Activated T-cell treated with anti-CD3 and anti-CD28 coated beads for 48 hours (primary cell): Measurements from ENCODE around the gene IFNGR1.
A peak's percentile ranks its signal among the peaks of the same experiment; 100 is the strongest.
"Not testable (repeated sequence)": the region's sequence is repeated elsewhere in the genome, so short reads cannot be mapped to it uniquely, and the experiment has no call there.

Source experiments
- DNase-seq: peaks from one replicate; pipeline ENCODE4 v3.0.0-alpha.2; 2020; ENCODE audit warnings: low read depth

Gene IFNGR1

DNA sequence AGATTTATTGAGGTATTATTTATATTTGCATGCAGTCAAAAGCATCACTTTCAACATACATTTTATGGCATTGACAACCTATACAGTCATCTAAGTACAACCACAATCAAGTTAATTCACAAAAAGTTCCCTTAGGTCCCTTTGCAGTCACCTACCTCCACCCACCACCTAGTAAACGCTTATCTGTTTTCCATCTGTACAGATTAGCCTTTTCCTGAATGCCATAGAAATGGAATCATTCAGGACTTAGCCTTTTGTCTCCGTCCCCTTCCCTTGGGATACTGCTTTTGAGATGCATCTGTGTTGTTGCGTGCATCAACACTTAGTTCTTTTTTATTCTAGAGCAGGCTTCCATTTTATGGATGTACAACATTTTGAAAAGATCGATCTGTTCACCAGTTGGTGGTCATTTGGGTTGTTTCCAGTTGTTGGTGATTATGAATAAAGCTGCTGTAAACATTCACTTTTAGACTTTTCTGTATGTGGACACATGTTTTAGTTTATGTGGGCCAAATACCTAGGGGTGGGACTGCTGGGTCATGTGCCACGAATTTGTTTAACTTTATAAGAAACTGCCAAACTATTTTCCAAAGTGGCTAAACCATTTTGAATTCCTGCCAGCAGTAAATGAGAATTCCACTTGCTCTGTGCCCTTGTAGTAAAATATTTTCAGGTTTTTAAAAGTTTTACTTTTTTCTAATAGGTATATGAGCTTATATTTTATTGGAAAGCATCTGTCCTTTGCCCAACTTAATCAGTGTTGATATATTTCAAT is 17.6 kb upstream of the IFNGR1 start:
- DNase-seq = no peak

DNA sequence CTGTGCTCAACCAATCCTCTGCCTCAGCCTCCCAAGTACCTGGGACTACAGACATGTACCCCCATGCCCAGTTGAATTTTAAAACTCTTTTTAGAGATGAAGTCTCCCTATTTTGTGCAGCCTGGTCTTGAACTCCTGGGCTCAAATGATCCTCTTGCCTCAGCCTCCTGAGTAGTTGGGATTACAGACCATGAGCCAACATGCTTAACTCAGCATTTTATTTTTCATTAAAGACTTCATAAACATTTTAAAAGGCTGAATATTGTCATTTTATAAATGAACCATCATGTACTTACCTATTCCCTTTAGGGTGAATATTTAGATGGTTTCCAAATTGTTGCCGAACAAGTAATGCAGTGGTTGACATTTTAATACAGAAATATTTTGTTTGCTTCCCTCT is 16.5 kb upstream of the IFNGR1 start:
- no peak for DNase-seq

DNA sequence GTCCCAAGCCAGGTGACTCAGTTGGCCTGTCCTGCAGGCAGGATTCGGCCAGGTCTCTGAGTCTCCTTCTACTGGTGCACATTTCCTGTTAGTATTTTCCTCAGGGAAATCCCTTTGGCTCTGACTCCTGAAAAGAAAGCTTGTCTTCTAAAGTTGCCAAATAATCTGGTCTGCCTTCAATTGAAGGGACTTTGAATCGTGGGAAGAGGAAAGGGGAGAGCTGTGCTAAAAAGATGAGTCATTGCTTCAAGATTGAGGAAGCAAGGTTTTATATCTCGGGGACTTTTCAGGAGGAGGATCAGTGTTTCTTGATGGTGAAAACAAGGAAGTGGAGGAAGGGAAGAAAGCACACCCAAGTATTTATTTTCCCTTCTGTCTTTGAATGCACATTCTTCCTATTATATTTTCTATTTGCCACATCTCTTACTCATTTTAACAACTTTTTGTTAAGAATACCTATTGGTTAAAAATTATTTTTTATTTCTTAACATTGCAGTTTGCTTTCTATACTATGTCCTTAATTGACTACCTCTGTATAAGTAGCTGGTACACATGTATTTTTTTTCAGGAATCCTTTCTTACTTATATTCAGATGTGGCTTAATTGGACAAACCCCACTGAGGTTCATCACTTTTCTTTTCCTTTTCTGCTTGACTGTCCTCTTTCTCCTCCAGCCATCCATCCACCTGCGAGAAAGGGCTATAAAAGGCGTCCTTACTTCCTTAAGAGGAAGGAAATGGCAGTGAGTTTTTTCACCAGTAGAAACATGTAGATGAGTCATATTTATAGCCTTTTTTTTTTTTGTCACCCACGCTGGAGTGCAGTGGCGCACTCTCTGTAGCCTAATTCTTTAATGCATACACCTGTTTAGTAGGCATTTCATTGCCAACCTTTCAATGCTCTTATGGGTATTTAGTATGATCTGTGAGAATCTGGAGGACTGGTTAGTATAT is 15.0 kb upstream of the IFNGR1 start:
- DNase-seq = no peak

DNA sequence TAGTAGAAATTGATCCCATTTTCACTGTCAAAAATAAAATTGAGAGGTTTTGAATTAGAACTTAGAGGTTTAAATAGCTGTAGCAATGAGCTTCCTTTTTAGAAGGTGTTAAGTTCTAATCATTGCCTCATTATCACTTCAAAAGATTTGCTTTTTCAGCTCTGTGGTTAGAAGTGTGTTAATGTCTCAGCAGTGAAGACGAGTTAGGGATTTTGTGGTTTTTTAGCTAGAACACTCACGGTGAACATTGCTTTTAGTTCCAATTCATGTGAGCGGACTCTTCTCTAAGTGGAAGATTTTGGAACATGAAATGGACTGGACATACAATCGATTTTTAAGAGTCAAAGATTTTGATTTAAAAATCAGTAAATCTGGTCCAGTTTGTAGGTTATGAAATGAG is 12.7 kb upstream of the IFNGR1 start:
- no peak for DNase-seq

DNA sequence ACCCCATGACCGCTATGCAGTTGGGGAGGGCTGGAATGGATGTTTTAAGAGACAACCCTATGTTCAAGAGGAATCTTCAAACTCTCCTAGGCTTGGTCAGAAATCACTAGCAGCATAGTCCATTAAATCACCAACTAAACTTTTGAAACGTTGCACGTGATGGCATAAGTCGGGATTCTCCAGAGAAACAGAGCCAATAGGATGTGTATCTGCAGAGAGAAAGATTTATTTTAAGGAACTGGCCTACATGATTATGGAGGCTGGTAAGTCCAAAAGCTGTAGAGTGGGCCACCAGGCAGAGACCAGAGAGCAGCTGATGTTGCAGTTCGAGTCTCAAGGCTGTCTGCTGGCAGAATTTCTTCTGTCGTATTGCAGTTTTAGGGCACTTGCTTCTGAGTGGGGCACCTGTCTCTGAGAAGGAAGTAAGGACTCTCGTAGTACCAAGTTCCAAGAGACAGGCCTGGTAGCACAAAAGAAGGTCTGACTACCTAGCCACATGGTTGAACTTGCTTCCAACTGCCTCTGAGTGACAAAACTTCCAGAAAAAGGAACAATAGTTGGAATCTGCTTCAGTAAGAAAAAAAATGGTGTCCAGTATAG is 11.9 kb upstream of the IFNGR1 start:
- DNase-seq = no peak

DNA sequence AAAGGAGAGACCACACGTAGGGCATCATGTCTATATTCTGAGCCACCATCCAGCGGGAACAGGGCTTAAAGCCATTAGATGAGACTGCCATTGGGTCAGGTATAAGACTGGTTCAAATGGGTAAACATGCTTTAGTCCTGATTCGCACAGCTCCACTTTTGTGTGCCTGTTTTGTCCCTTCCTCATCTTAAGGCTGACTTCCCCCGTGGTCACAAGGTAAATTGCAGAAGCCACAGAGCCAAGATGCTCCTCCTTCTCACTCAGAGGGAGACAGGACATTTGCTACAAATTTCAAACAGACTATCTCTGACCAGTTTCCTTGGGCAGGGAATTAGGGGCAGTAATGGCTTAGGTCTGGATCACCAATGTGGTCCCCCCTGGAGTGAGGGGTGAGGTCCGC is 11.4 kb upstream of the IFNGR1 start:
- no peak for DNase-seq

DNA sequence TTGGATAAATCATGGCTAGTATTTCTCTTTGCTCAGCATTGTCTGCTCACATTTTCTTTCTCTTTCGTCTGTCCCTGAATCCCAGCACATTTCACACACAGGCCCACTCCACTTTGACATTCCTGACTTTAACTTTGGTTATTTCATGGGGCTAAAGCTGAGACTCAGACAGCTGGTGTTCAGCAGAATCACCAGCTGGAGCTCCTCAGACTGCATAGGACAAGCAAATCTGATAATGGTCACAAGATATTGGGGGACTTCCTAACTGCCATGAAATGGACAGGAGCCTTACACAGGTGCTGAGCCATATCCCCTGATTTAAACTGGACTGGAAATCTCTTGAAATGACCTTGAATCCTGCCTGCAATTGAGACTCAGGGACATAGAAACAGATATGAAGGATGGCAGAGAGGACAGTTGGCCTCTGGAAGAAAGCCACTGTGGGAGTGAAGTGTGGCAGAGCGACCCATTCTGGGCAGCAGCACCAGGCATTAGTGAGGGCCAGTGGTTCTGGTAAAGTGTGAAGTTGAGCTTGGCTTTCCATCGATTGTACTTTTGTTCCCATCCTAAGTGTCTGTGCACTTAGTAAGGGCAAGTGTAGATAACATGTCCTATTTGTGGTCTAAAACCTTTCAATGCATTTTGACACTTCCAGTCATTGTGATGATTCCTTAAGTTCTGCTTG is 10.0 kb upstream of the IFNGR1 start:
- no peak for DNase-seq

DNA sequence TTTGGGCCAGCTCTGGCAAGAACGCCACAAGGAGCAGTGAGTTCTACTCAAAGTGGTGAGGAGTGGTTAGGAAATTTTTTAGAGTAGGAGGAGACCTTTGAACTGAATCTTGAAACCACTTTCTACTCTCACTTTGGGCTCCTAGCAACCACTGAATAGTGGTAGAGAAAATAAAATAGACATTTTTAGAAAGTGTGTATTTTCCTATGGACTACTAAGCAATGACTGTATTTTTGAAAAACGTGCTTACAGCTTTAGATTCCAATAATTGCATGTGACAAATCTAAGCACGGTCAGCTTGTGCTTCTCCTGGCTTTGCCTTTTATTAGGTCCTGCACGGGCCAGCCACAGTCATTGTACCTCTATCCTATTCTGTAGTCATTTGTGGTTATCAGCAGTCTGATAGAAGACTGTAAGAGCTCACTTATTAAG is 8.7 kb upstream of the IFNGR1 start:
- no peak for DNase-seq

DNA sequence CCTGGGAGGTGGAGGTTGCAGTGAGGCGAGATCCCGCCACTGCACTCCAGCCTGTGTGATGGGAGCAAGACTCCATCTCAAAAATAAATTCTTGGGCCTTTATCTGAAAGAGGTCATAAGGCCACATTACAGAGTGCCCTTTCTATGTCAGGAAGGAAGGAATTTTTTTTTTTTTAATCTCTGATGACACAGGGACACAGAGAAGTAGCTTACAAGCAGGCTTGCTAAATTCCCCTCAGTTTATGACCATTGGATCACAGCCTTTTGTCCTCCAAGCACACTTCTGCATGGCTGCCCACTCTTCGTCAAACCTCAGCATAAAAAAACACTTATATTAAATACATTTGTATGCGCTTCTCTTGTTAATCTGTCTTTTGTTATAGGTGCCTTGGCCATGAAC is 7.5 kb upstream of the IFNGR1 start:
- DNase-seq = no peak

DNA sequence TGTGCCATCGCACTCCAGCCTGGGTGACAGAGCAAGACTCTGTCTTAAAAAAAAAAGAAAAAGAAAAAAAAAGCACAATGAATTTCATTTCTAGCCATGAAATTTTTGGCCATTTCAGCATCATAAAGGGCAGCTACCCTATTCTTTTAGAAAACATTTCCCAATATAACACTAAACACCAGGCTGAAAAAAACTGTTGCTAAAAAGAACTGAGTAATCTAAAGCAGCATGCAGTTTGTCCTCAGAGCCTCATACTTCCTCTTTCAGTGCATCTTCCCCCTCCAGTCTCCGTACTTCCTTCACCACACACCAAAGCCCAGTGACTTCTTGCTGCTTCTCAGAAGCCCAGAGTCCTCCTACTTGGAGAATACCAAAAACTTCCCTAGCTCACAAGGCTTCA is 5.6 kb upstream of the IFNGR1 start:
- DNase-seq = no peak

DNA sequence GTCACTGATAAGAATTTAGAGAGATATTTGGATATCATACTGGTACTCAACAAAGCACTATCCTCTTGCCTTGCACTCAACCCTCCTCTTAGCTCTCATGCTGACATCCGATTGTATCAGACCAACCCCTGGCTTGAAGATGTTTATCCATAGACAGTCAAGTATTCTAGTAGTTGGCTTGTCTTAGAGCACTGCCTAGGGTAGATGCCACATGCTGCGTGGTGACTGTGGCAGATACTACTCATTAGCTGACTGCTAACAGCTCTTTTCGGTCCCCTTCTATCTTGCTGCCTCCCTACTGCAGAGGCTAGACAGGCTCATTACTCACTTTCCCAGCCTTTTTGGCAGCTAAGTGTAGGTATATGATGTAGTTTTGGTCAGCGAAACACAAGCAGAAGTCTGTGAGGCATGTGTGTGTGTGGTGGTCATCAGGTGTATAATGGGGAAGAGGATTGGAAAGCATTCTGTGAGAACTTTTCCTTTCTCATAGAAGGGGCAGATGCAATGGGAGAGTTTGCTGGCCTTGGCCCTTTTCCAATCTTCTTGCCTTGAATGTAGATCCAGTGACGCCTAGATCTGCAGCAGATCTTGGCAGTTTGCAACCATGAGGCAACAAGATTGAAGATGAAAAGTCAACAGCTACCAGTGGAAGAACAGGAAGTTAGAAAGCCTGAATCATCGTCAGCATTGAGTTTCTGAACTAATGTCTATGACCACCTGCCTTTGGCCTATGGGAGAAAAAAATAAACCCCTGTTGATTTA is 4.4 kb upstream of the IFNGR1 start:
- no peak for DNase-seq

DNA sequence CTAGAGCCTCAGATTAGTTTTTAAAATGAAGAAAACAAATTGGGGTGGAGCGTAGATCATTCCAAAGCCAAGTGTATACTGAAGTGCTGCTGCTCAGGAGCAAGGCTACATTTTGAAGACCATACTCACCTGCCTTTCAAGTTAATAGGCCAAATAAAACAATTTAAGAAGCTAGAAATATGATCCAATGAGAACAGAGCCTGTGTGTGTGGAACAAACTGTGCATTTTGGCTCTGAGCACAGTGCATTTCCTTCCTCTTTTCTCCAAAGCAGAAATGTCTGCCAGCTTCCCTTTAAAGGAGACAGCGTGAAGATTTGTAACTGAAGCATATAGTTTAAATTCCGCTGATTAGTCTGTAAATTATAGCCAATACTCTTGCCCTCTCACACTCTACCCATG is 3.2 kb upstream of the IFNGR1 start:
- no peak for DNase-seq

DNA sequence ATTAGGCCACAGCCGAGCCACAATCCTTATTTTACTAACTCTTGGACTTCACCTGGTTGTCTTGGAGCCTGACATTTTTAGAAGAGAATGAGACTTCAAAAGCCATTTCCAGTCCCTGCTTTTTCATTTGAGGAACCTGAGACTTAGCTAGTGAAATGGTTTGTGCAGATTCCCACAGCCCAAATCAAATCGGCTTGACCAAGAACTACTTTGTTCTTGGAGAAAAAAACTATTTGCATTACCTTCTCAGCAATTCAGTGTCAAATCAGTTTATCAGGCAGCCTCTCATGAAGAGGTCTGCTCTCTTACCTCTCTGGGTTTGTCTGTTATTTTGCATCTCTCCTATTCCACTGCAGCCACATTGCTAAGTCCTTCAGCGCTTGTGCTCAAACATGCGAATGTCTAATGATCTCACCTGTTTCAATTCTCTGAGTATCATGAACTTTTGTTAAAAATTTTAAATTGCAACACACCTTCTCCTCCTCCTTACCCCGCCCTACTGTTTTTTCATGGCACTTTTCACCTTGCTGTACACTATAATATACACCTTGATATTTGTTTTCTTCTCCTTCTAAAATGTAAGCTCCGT is 573 bp upstream of the IFNGR1 start:
- DNase-seq = no peak

DNA sequence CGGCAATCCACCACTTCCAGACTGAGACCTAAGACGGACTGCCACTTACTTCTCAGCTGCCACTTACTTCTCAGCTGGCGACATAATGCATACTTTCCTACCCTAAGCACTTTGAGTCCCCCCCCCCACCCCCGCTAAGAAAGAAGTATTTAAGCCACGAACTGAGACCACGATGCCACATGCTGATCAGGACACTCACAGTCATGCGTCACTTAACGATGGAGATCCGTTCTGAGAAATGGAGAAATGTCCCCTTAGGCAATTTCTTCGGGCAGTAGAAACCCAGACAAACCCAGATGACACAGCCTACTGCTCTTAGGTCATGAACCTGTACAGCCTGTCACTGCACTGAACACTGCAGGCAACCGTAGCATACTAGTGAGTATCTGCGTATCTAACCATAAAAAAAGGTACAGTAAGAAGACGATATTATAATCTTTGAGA is 690 bp downstream of the IFNGR1 start:
- DNase-seq = peak; percentile 21

DNA sequence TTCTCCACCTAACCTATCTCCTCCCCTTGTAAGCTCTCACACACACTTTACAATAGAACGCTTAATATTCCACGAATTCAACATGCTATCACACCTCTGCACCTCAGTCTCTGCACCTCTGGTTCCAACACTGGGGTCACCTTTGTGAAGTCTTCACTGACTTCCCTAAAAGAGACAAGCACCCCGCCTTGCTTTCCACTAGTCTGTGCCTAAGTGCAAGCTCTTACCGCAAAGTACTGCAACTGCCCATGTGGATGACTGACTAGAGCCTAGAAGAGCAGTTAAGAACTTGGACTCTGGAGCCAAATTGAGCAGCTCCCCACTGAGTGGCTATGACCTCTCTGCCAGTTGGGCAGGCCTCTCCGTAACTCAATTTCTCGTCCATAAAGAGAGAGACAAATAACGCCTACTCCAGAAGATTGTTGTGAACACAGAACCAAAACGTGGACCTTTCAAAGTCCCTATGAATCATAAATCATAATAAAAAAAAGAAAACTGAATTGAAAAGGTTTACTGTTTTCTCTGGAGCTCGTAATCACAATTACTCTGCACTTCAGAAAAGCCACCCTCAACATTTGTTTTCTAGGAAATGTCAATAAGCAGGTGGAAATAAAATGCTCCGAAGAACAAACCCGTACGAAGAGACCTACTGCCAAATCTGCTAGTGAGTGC is 1.2 kb downstream of the IFNGR1 start:
- DNase-seq = no peak

DNA sequence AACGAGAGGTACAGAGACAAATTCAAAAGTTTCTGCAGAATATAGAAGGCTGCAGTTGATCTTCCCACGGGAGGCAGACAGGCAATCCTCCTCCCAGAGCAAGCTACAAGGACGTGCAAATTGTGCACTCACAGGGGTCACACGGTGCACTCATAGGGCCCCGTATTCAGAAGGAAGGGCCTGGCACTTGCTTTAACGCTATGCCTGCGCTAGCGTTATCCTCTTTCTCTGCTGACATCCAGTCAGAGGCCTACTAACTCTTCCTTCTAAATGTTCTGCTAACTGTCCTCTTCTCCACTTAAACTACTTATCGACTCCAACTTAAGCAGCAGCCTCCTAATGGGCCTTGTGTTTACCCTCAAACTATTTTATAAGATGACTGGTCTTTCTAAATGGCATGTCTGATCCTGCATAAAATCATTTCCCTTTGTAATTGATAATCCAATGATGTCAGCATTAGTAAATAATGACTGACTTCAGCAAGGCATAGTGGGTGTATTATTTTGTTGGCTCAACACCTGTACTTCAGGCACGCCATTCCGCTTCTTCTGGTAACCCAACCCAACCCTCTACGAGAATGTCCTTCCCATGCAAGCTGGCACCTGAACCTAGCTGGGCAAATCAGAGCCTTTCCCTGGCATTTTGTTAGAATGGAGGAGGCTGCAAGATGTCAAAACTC is 2.2 kb downstream of the IFNGR1 start:
- DNase-seq = no peak

DNA sequence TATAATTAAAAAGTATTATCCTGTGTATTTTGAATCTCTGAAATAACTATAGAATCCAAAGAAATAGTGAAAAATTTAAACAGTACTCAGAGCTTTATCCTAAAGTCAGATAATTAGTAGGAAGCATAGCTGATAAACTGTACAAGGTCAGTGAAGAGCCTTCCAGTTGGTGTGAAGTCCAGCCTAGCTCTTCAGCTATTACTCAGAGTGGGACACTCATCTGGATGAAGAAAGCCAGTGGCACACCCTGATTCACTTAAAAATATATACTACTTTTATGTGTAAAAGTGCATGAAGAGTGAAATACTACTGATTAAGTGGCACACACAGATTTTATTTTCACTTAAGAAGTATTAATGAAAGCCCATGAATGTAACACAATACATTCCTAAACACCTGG is 3.1 kb downstream of the IFNGR1 start:
- no peak for DNase-seq

DNA sequence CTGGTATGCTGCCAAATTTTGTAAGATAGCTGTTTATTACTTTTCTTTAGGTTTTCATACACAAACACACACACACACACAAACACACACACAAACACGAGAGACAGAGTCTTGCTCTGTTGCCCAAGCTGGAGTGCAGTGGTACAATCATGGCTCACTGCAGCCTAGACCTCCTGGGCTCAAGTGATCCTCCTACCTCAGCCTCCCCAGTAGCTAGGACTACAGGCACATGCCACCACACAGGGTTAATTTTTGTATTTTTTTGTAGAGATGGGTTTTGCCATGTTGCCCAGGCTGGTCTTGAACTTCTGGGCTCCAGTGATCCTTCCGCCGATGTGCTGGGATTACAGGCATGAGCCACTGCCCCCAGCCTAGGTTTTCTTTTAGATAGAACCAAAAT is 3.6 kb downstream of the IFNGR1 start:
- DNase-seq = not testable (repeated sequence)

DNA sequence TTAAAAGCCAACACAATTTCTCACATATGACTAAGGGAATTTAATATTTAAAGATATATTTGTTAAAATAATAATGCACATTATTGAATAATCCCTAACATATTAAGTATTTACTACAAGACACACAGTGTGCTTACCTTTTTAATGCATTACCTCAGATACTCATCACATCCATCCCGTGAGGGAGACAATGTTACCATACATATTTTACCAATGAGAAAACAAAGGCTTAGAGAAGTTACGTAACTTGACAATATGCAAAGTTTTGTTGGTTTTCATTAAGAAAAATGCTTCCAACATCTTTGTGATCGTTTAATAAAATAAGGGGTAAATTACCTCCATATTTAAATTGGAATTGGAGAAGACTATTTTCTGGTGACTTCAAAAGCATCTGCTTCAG is 4.3 kb downstream of the IFNGR1 start:
- DNase-seq = no peak

DNA sequence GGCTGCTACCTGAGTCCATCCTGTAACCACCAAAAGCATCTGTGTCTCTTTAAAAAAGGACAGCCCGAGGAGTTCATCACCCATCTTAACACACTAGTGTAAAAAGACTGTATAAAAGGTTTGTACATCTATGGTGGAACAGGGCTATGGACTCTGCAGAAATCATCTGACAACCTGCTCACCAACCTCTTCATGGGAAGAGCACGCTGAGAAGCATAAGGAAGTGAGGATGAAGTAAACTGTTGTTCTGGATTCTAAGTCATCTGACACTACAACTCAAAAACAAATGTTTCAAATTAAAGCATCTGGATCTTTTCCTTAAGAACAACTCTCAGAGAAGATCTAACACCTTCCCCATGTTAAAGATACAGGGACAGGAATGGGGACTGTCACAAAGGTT is 5.4 kb downstream of the IFNGR1 start:
- no peak for DNase-seq
